Chondrocyte (in vitro differentiated cells): ENCODE measurements around the gene STARD8. TPM values are rescaled to one million over a fixed set of nuclear protein-coding genes. Genes with fewer than 3 reads are reported as not detected.
"Not testable (repeated sequence)": the region's sequence is repeated elsewhere in the genome, so short reads cannot be mapped to it uniquely, and the experiment has no call there.

Experiments
- DNase-seq: peaks from one replicate; pipeline ENCODE4 v3.0.0; 2021; ENCODE audit warnings: mixed read lengths, low spot score
- H3K27ac Mint-ChIP-seq: one replicate; pipeline ENCODE4 v1.8.0; 2021; ENCODE audit warnings: mild to moderate bottlenecking, moderate library complexity, mixed read lengths; ENCODE audit not compliant: unreplicated experiment
- H3K27me3 Mint-ChIP-seq: 2 replicates; pipeline ENCODE4 v1.8.0; 2021; ENCODE audit warnings: low read depth, mixed read lengths
- H3K36me3 Mint-ChIP-seq: 2 replicates; pipeline ENCODE4 v1.8.0; 2021; ENCODE audit warnings: low read depth, mixed read lengths
- H3K4me1 Mint-ChIP-seq: 2 replicates; pipeline ENCODE4 v1.8.0; 2021; ENCODE audit warnings: low read depth, mild to moderate bottlenecking, mixed read lengths
- H3K4me3 Mint-ChIP-seq: one replicate; pipeline ENCODE4 v1.8.0; 2021; ENCODE audit warnings: mild to moderate bottlenecking, moderate library complexity, mixed read lengths; ENCODE audit not compliant: unreplicated experiment
- H3K9me3 Mint-ChIP-seq: 2 replicates; pipeline ENCODE4 v1.8.0; 2021; ENCODE audit warnings: low read depth, mixed read lengths
- long read RNA-seq: library from polyadenylated mRNA; stranded (forward); transcript quantifications from one replicate; pipeline ENCODE4 v2.0.0, GENCODE V29; 2021
- total RNA-seq: library from RNA; stranded (reverse); gene quantifications from 3 replicates; pipeline ENCODE4 v1.2.1, GENCODE V29; 2021
- TF ChIP-seq, protein P1 (sequence below): fragments of 200-600 bp; sonication (generic); IDR thresholded peaks from 2 replicates; pipeline ENCODE4 v1.5.0; 2021; ENCODE audit warnings: antibody characterized with exemption, mild to moderate bottlenecking, moderate library complexity

The STARD8 gene, protein sequence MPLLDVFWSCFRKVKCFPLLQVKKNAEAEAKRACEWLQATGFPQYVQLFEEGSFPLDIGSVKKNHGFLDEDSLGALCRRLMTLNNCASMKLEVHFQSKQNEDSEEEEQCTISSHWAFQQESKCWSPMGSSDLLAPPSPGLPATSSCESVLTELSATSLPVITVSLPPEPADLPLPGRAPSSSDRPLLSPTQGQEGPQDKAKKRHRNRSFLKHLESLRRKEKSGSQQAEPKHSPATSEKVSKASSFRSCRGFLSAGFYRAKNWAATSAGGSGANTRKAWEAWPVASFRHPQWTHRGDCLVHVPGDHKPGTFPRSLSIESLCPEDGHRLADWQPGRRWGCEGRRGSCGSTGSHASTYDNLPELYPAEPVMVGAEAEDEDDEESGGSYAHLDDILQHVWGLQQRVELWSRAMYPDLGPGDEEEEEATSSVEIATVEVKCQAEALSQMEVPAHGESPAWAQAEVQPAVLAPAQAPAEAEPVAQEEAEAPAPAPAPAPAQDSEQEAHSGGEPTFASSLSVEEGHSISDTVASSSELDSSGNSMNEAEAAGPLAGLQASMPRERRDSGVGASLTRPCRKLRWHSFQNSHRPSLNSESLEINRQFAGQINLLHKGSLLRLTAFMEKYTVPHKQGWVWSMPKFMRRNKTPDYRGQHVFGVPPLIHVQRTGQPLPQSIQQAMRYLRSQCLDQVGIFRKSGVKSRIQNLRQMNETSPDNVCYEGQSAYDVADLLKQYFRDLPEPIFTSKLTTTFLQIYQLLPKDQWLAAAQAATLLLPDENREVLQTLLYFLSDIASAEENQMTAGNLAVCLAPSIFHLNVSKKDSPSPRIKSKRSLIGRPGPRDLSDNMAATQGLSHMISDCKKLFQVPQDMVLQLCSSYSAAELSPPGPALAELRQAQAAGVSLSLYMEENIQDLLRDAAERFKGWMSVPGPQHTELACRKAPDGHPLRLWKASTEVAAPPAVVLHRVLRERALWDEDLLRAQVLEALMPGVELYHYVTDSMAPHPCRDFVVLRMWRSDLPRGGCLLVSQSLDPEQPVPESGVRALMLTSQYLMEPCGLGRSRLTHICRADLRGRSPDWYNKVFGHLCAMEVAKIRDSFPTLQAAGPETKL
- 0.31 to 0.49 TPM (median 0.37 TPM) in 3 replicates for total RNA-seq
- long read RNA-seq, result 0 reads

- Mint-ChIP-seq H3K4me3 (peak within 1 kb of the TSS; percentile 52), H3K27ac (no peak within 1 kb of the TSS), H3K36me3 (no peaks in the 10 kb centered on the region), H3K27me3 (no peaks in the 10 kb centered on the region), H3K4me1 (peaks cover 5% of the 10 kb centered on the region), H3K9me3 (peaks cover 4% of the 10 kb centered on the region)
- TF ChIP-seq, protein P1, sequence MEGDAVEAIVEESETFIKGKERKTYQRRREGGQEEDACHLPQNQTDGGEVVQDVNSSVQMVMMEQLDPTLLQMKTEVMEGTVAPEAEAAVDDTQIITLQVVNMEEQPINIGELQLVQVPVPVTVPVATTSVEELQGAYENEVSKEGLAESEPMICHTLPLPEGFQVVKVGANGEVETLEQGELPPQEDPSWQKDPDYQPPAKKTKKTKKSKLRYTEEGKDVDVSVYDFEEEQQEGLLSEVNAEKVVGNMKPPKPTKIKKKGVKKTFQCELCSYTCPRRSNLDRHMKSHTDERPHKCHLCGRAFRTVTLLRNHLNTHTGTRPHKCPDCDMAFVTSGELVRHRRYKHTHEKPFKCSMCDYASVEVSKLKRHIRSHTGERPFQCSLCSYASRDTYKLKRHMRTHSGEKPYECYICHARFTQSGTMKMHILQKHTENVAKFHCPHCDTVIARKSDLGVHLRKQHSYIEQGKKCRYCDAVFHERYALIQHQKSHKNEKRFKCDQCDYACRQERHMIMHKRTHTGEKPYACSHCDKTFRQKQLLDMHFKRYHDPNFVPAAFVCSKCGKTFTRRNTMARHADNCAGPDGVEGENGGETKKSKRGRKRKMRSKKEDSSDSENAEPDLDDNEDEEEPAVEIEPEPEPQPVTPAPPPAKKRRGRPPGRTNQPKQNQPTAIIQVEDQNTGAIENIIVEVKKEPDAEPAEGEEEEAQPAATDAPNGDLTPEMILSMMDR, result peak; percentile 28
- DNase-seq, result no peak
Measured at GRCh38 chrX:68647156-68647957, at the start of gene STARD8. Gene STARD8 (plus strand): TSS chrX:68647666. CDS start chrX:68647883, 217 bp downstream.

- H3K4me1 Mint-ChIP-seq, result no peaks in the 10 kb centered on the region
- peaks cover 7% of the 10 kb centered on the region for H3K36me3 Mint-ChIP-seq
- peaks cover 2% of the 10 kb centered on the region for H3K27me3 Mint-ChIP-seq
- H3K4me3 Mint-ChIP-seq, result no peak overlapping the region
- no peak for DNase-seq
- TF ChIP-seq, protein P1, result no peak
- H3K27ac Mint-ChIP-seq, result no peak overlapping the region
- peaks cover 47% of the 10 kb centered on the region for H3K9me3 Mint-ChIP-seq
Measured at GRCh38 chrX:68598841-68599240, 48.6 kb upstream of the STARD8 start.

GRCh38 chrX:68599256-68600152 lies 48.0 kb upstream of the STARD8 start:
- no peak overlapping the region for H3K4me3 Mint-ChIP-seq
- no peak for DNase-seq
- H3K4me1 Mint-ChIP-seq, result no peaks in the 10 kb centered on the region
- peaks cover 2% of the 10 kb centered on the region for H3K27me3 Mint-ChIP-seq
- TF ChIP-seq, protein P1, result peak; percentile 76
- H3K9me3 Mint-ChIP-seq, result peaks cover 44% of the 10 kb centered on the region
- H3K36me3 Mint-ChIP-seq, result peaks cover 5% of the 10 kb centered on the region
- H3K27ac Mint-ChIP-seq, result no peak overlapping the region

- not testable (repeated sequence) for DNase-seq, H3K27me3 Mint-ChIP-seq, H3K4me3 Mint-ChIP-seq, H3K27ac Mint-ChIP-seq, H3K4me1 Mint-ChIP-seq, H3K36me3 Mint-ChIP-seq
- H3K9me3 Mint-ChIP-seq, result peaks cover 34% of the 10 kb centered on the region
Measured at GRCh38 chrX:68604216-68604615, 43.2 kb upstream of the STARD8 start.

GRCh38 chrX:68614733-68615132 lies 32.7 kb upstream of the STARD8 start:
- peaks cover 16% of the 10 kb centered on the region for H3K9me3 Mint-ChIP-seq

More at GRCh38 chrX:68614733-68615132, 32.7 kb upstream of the STARD8 start:
- not testable (repeated sequence) for H3K36me3 Mint-ChIP-seq, H3K27me3 Mint-ChIP-seq, DNase-seq, H3K4me1 Mint-ChIP-seq, H3K4me3 Mint-ChIP-seq, H3K27ac Mint-ChIP-seq
